ENCODE data around the gene TEX29. TPM values are rescaled to one million over a fixed set of nuclear protein-coding genes. Genes with fewer than 3 reads are reported as not detected.

Gene TEX29
- total and polyA plus RNA-seq, 8 donors, result 0.23 to 3.8 (median 1.3) TPM; not detected in 4

- Histone ChIP-seq H3K4me1 (no peaks in the 10 kb centered on the region), H3K36me3 (no peaks in the 10 kb centered on the region), H3K27me3 (no peaks in the 10 kb centered on the region), H3K9me3 (no peaks in the 10 kb centered on the region), H3K4me3 (no peak overlapping the region), H3K27ac (no peak overlapping the region)
- no peak for DNase-seq
- TF ChIP-seq CTCF (IDR thresholded peaks at IDR 0.05), result no peak
- ATAC-seq, result no peak
- WGBS, 2 donors, result 70 to 78% methylated on average over 17 of the region's 17 CpGs
- intact Hi-C loops (cut with DNase I), result no loop called here
- FAIRE-seq, result no peak
These were observed 3.7 kb downstream of the TEX29 start for GRCh38 chr13:111323950-111324651.

- intact Hi-C loops (cut with DNase I), result no loop called here
- FAIRE-seq (no peak), ATAC-seq (no peak), DNase-seq (no peak)
- Histone ChIP-seq H3K4me1 (no peaks in the 10 kb centered on the region), H3K9me3 (no peaks in the 10 kb centered on the region), H3K36me3 (no peaks in the 10 kb centered on the region), H3K27me3 (no peaks in the 10 kb centered on the region), H3K27ac (no peak overlapping the region), H3K4me3 (no peak overlapping the region)
- WGBS, 2 donors, result 70 to 71% methylated on average over 14 of the region's 14 CpGs
- no peak for TF ChIP-seq CTCF (IDR thresholded peaks at IDR 0.05)
These were observed 4.3 kb downstream of the TEX29 start for GRCh38 chr13:111324736-111325135.

GRCh38 chr13:111325146-111325890, 4.9 kb downstream of the TEX29 start:
- Histone ChIP-seq H3K9me3 (no peaks in the 10 kb centered on the region), H3K36me3 (no peaks in the 10 kb centered on the region), H3K4me1 (no peaks in the 10 kb centered on the region), H3K27ac (no peak overlapping the region), H3K27me3 (no peaks in the 10 kb centered on the region), H3K4me3 (no peak overlapping the region)
- intact Hi-C loops (cut with DNase I), result no loop called here
- FAIRE-seq, result no peak
- TF ChIP-seq CTCF (IDR thresholded peaks at IDR 0.05), result no peak
- no peak for DNase-seq
- no peak for ATAC-seq
- 76 to 80% methylated on average over 28 of the region's 28 CpGs for WGBS, 2 donors

GRCh38 chr13:111325941-111326620, 5.6 kb downstream of the TEX29 start:
- Histone ChIP-seq H3K27ac (no peak overlapping the region), H3K27me3 (no peaks in the 10 kb centered on the region), H3K4me3 (no peak overlapping the region), H3K9me3 (no peaks in the 10 kb centered on the region), H3K4me1 (no peaks in the 10 kb centered on the region), H3K36me3 (no peaks in the 10 kb centered on the region)
- FAIRE-seq, result no peak
- intact Hi-C loops (cut with DNase I), result no loop called here
- no peak for DNase-seq
- no peak for TF ChIP-seq CTCF (IDR thresholded peaks at IDR 0.05)
- no peak for ATAC-seq
- 82 to 88% methylated on average over 36 to 37 of the region's 37 CpGs for WGBS, 2 donors
